ENCODE results near the gene ARHGAP45. TPM values are rescaled to one million over a fixed set of nuclear protein-coding genes. Genes with fewer than 3 reads are reported as not detected.

The ARHGAP45 gene
- total and polyA plus RNA-seq, 9 of the 15 experiments (the other 6 are each of a cell fraction or from before 2014, with no cell fraction given), result 0.08 to 22.1 (median 4.2) TPM

DNA sequence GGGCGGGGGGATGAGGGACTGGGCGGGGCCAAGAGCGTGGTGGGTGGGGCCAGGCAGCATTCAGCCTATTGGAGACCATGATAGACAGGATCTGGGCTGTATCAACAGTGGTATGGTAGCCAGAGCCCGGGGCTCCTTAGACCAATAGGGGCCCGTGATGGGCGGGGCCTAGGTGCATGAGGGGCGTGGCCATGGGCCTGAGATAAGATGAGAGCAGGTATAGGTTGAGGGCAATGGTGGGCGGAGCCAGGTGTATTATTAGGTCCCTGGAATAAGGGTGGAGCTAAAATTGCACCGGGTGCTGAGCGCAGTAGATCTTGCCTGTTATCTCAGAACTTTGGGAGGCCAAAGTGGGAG lies 21.7 kb upstream of the ARHGAP45 start (continued):
- no peak for TF ChIP-seq ELF2 (CRISPR knock-in tag; IDR thresholded peaks at IDR 0.05)
- TF ChIP-seq NEUROD1 (IDR thresholded peaks at IDR 0.05; ENCODE audit: borderline replicate concordance, low read depth, low read length, partially characterized antibody), result peak; percentile 14
- no peak for TF ChIP-seq NFXL1 (CRISPR knock-in tag; IDR thresholded peaks at IDR 0.05)
- TF ChIP-seq JUND (IDR thresholded peaks at IDR 0.05; ENCODE audit: borderline replicate concordance, low read depth, low read length), result peak; percentile 23; the same call in 1 of the 2 replicates
- no peak for TF ChIP-seq JUND (tag; IDR thresholded peaks at IDR 0.05; ENCODE audit: borderline replicate concordance, low read depth, low read length)
- TF ChIP-seq, protein P1, sequence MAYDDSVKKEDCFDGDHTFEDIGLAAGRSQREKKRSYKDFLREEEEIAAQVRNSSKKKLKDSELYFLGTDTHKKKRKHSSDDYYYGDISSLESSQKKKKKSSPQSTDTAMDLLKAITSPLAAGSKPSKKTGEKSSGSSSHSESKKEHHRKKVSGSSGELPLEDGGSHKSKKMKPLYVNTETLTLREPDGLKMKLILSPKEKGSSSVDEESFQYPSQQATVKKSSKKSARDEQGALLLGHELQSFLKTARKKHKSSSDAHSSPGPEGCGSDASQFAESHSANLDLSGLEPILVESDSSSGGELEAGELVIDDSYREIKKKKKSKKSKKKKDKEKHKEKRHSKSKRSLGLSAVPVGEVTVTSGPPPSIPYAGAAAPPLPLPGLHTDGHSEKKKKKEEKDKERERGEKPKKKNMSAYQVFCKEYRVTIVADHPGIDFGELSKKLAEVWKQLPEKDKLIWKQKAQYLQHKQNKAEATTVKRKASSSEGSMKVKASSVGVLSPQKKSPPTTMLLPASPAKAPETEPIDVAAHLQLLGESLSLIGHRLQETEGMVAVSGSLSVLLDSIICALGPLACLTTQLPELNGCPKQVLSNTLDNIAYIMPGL (CRISPR knock-in tag; IDR thresholded peaks at IDR 0.05), result no peak
- no peak for TF ChIP-seq KDM1A (IDR thresholded peaks at IDR 0.05)
- no peak for TF ChIP-seq CBX1 (IDR thresholded peaks at IDR 0.05; ENCODE audit: low read depth)
- peak; percentile 66 for TF ChIP-seq SP2 (IDR thresholded peaks at IDR 0.05; ENCODE audit: extremely low read depth, low read depth, low read length, poor library complexity, severe bottlenecking)
- no peak for TF ChIP-seq STAT5A (IDR thresholded peaks at IDR 0.05; ENCODE audit: borderline replicate concordance, low read length)
- no peak for TF ChIP-seq ZNF41 (CRISPR knock-in tag; conservative IDR thresholded peaks at IDR 0.05)
- TF ChIP-seq ATF7 (IDR thresholded peaks at IDR 0.05), result no peak
- TF ChIP-seq, protein P2, sequence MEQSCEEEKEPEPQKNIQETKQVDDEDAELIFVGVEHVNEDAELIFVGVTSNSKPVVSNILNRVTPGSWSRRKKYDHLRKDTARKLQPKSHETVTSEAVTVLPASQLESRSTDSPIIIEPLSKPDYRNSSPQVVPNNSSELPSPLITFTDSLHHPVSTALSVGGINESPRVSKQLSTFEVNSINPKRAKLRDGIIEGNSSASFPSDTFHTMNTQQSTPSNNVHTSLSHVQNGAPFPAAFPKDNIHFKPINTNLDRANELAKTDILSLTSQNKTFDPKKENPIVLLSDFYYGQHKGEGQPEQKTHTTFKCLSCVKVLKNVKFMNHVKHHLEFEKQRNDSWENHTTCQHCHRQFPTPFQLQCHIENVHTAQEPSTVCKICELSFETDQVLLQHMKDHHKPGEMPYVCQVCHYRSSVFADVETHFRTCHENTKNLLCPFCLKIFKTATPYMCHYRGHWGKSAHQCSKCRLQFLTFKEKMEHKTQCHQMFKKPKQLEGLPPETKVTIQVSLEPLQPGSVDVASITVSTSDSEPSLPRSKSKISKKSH (CRISPR knock-in tag; IDR thresholded peaks at IDR 0.05), result no peak
- TF ChIP-seq, protein P3, sequence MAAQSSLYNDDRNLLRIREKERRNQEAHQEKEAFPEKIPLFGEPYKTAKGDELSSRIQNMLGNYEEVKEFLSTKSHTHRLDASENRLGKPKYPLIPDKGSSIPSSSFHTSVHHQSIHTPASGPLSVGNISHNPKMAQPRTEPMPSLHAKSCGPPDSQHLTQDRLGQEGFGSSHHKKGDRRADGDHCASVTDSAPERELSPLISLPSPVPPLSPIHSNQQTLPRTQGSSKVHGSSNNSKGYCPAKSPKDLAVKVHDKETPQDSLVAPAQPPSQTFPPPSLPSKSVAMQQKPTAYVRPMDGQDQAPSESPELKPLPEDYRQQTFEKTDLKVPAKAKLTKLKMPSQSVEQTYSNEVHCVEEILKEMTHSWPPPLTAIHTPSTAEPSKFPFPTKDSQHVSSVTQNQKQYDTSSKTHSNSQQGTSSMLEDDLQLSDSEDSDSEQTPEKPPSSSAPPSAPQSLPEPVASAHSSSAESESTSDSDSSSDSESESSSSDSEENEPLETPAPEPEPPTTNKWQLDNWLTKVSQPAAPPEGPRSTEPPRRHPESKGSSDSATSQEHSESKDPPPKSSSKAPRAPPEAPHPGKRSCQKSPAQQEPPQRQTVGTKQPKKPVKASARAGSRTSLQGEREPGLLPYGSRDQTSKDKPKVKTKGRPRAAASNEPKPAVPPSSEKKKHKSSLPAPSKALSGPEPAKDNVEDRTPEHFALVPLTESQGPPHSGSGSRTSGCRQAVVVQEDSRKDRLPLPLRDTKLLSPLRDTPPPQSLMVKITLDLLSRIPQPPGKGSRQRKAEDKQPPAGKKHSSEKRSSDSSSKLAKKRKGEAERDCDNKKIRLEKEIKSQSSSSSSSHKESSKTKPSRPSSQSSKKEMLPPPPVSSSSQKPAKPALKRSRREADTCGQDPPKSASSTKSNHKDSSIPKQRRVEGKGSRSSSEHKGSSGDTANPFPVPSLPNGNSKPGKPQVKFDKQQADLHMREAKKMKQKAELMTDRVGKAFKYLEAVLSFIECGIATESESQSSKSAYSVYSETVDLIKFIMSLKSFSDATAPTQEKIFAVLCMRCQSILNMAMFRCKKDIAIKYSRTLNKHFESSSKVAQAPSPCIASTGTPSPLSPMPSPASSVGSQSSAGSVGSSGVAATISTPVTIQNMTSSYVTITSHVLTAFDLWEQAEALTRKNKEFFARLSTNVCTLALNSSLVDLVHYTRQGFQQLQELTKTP (IDR thresholded peaks at IDR 0.05; ENCODE audit: low read depth in 1 of 2, partially characterized antibody in 2 of 2), result no peak
- peak; percentile 47 for TF ChIP-seq RBM25 (IDR thresholded peaks at IDR 0.05; ENCODE audit: low read depth, low read length, severe bottlenecking)
- TF ChIP-seq, protein P4, sequence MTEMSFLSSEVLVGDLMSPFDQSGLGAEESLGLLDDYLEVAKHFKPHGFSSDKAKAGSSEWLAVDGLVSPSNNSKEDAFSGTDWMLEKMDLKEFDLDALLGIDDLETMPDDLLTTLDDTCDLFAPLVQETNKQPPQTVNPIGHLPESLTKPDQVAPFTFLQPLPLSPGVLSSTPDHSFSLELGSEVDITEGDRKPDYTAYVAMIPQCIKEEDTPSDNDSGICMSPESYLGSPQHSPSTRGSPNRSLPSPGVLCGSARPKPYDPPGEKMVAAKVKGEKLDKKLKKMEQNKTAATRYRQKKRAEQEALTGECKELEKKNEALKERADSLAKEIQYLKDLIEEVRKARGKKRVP (CRISPR knock-in tag; IDR thresholded peaks at IDR 0.05), result no peak
- peak; percentile 63 for TF ChIP-seq MBD2 (IDR thresholded peaks at IDR 0.05; ENCODE audit: borderline replicate concordance, low read depth)
- TF ChIP-seq ZNF384 (IDR thresholded peaks at IDR 0.05; ENCODE audit: low read depth, low read length), result no peak
- peak; percentile 85 for TF ChIP-seq FOS (IDR thresholded peaks at IDR 0.05; ENCODE audit: extremely low read depth, insufficient read length)
- TF ChIP-seq, protein P5, sequence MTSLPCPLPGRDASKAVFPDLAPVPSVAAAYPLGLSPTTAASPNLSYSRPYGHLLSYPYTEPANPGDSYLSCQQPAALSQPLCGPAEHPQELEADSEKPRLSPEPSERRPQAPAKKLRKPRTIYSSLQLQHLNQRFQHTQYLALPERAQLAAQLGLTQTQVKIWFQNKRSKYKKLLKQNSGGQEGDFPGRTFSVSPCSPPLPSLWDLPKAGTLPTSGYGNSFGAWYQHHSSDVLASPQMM (CRISPR knock-in tag; IDR thresholded peaks at IDR 0.05), result no peak
